ENCODE results near the gene AIF1L.
"Not testable (repeated sequence)": the region's sequence is repeated elsewhere in the genome, so short reads cannot be mapped to it uniquely, and the experiment has no call there.

Gene AIF1L

DNA sequence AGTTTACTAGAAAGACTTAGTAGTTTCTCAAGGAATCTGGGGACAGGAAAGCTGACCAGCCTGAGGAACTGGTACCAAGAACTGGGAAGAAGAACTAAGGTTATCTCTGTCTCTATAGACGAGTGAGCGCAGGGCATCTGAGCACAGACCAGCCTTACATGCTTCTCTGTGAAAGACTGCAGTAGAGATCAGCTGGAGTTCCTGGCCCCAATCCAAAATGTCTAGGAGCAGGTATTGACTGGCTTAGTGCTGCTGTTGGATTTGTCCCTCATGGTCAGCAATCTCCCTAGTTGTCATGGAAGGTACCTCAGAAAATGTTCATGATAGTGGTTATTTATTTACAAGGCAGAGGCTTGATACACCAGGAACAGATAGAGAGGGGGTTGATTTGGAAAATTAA lies 42.3 kb downstream of the AIF1L start:
- Histone ChIP-seq H3K4me3 (ENCODE audit: low read length) (no peak overlapping the region), H3K9me3 (ENCODE audit: control insufficient read depth, low read length) (no peaks in the 10 kb centered on the region), H3K36me3 (ENCODE audit: control insufficient read depth, insufficient read depth, low read length, severe bottlenecking) (peaks cover 96% of the 10 kb centered on the region), H3K4me1 (ENCODE audit: control insufficient read depth, insufficient read depth, low read length) (no peaks in the 10 kb centered on the region), H3K9ac (ENCODE audit: low read length) (no peak overlapping the region), H3K27me3 (replicated peaks; ENCODE audit: control insufficient read depth, insufficient read depth, low read length) (no peaks in the 10 kb centered on the region)
- no peak for DNase-seq (ENCODE audit: low read depth)

DNA sequence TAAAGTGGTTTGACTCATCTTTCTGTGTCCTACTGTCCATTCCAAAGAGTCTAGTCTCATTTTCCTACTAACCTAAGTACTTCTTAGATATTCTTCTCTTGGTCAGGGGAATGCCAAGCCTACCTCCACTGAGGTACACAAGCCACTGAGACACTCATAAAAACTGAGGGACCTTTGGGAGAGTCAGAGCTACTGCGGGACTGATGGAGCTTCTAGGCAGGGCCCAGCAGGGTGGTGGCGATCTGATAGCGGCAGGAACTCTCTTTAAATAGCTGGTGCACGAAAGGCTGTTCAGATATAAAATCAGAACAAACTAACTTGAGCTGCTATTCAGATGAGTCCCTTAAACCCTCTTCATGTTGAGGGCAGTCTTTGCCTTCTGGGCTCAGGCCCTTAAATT lies 43.8 kb downstream of the AIF1L start:
- H3K4me3 ChIP-seq (ENCODE audit: low read length), result no peak overlapping the region
- peaks cover 96% of the 10 kb centered on the region for H3K36me3 ChIP-seq (ENCODE audit: control insufficient read depth, insufficient read depth, low read length, severe bottlenecking)
- H3K4me1 ChIP-seq (ENCODE audit: control insufficient read depth, insufficient read depth, low read length), result no peaks in the 10 kb centered on the region
- H3K27me3 ChIP-seq (replicated peaks; ENCODE audit: control insufficient read depth, insufficient read depth, low read length), result no peaks in the 10 kb centered on the region
- H3K9ac ChIP-seq (ENCODE audit: low read length), result no peak overlapping the region
- H3K9me3 ChIP-seq (ENCODE audit: control insufficient read depth, low read length), result no peaks in the 10 kb centered on the region
- no peak for DNase-seq (ENCODE audit: low read depth)

DNA sequence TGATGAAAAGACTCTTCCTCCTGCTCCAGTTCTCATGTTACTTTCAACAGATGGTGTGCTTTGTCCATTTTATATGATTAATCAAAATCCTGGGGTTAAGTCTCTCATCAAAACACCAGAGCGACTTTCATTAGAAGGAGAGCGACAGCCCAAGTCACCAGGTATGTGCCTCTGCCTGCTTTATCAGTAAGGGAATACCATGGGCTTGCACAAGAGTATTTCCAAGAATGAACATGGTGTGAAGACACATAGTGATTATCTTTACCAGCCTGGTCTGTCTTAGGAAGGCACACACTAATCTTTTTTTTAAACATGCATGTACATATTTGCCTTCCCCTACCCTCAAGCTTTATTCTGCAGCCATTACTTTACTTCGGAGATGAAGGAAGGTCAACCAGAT lies 44.2 kb downstream of the AIF1L start:
- no peak for DNase-seq (ENCODE audit: low read depth)
- peaks cover 96% of the 10 kb centered on the region for H3K36me3 ChIP-seq (ENCODE audit: control insufficient read depth, insufficient read depth, low read length, severe bottlenecking)
- H3K4me3 ChIP-seq (ENCODE audit: low read length), result no peak overlapping the region
- H3K9me3 ChIP-seq (ENCODE audit: control insufficient read depth, low read length), result no peaks in the 10 kb centered on the region
- no peaks in the 10 kb centered on the region for H3K4me1 ChIP-seq (ENCODE audit: control insufficient read depth, insufficient read depth, low read length)
- no peak overlapping the region for H3K9ac ChIP-seq (ENCODE audit: low read length)
- H3K27me3 ChIP-seq (replicated peaks; ENCODE audit: control insufficient read depth, insufficient read depth, low read length), result no peaks in the 10 kb centered on the region

DNA sequence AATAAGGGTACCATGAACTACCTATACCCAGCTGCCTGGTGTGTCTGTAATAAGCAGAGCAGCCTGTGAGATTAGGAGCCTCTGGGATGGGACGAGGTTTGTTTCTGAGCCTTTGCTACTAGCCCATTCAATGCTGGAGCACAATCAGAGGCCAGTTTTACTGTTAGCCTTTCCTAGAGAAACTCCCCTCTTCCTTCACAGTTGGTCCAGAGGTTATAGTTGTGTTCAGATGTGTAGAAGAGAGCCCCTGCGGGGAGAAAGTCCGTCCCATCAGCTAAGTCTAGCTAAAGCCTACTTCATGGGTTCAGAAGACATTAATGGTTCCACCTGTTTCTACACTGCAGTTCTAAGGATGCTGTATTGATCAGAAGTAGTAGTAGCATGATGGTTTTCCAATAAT lies 45.8 kb downstream of the AIF1L start:
- peaks cover 96% of the 10 kb centered on the region for H3K36me3 ChIP-seq (ENCODE audit: control insufficient read depth, insufficient read depth, low read length, severe bottlenecking)
- no peak for DNase-seq (ENCODE audit: low read depth)

DNA sequence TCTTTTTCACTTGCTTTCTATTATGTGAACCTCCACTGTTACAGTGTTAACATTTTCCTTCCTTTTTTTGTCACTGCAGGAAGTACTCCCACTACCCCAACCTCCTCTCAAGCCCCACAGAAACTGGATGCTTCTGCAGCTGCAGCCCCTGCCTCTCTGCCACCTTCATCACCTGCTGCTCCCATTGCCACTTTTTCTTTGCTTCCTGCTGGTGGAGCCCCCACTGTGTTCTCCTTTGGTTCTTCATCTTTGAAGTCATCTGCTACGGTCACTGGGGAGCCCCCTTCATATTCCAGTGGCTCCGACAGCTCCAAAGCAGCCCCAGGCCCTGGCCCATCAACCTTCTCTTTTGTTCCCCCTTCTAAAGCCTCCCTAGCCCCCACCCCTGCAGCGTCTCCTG lies 47.9 kb downstream of the AIF1L start:
- no peaks in the 10 kb centered on the region for H3K4me1 ChIP-seq (ENCODE audit: control insufficient read depth, insufficient read depth, low read length)
- no peak for DNase-seq (ENCODE audit: low read depth)
- peaks cover 98% of the 10 kb centered on the region for H3K36me3 ChIP-seq (ENCODE audit: control insufficient read depth, insufficient read depth, low read length, severe bottlenecking)
- no peaks in the 10 kb centered on the region for H3K9me3 ChIP-seq (ENCODE audit: control insufficient read depth, low read length)
- no peak overlapping the region for H3K4me3 ChIP-seq (ENCODE audit: low read length)
- H3K9ac ChIP-seq (ENCODE audit: low read length), result no peak overlapping the region
- H3K27me3 ChIP-seq (replicated peaks; ENCODE audit: control insufficient read depth, insufficient read depth, low read length), result no peaks in the 10 kb centered on the region

More for the DNA sequence above, 45.8 kb downstream of the AIF1L start:
- no peaks in the 10 kb centered on the region for H3K9me3 ChIP-seq (ENCODE audit: control insufficient read depth, low read length)
- no peak overlapping the region for H3K4me3 ChIP-seq (ENCODE audit: low read length)
- H3K9ac ChIP-seq (ENCODE audit: low read length), result no peak overlapping the region
- H3K27me3 ChIP-seq (replicated peaks; ENCODE audit: control insufficient read depth, insufficient read depth, low read length), result no peaks in the 10 kb centered on the region
- no peaks in the 10 kb centered on the region for H3K4me1 ChIP-seq (ENCODE audit: control insufficient read depth, insufficient read depth, low read length)

DNA sequence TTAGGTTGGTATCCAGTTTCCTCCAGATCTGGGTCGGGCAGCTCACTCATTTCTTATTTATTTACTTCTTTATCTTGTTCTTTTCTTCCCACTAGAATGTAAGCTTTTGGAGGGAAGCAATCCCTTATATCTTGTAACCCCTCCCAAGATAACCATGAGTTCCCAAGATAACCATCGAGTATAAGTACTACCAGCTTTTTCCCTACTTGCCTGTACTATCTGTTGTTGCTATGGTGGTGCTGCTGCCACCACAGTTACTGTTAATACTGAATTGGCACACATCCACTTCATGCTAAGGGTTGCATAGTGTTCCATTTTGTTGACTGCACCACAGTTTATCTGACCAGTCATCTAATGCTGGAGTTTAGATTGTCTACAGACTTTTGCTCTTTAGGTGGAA lies 48.9 kb downstream of the AIF1L start:
- Histone ChIP-seq H3K9me3 (ENCODE audit: control insufficient read depth, low read length) (no peaks in the 10 kb centered on the region), H3K4me1 (ENCODE audit: control insufficient read depth, insufficient read depth, low read length) (no peaks in the 10 kb centered on the region), H3K4me3 (ENCODE audit: low read length) (no peak overlapping the region), H3K27me3 (replicated peaks; ENCODE audit: control insufficient read depth, insufficient read depth, low read length) (no peaks in the 10 kb centered on the region), H3K36me3 (ENCODE audit: control insufficient read depth, insufficient read depth, low read length, severe bottlenecking) (peaks cover 98% of the 10 kb centered on the region), H3K9ac (ENCODE audit: low read length) (no peak overlapping the region)
- DNase-seq (ENCODE audit: low read depth), result no peak

DNA sequence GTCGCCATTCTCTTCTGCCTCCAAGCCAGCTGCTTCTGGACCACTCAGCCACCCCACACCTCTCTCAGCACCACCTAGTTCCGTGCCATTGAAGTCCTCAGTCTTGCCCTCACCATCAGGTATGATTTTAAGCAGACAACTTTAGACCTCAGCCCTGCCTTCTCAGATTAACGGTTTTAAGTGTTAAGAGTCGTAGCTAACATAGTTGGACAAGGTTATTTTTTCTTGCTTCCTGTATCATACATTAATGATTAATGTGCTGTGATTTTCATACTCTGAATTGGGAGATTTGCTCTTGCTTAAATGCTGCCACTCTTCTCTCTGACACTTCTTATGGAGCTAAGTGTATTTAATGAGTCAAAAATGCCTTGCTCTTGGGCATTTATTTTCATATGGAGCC lies 49.9 kb downstream of the AIF1L start:
- Histone ChIP-seq H3K9me3 (ENCODE audit: control insufficient read depth, low read length) (no peaks in the 10 kb centered on the region), H3K9ac (ENCODE audit: low read length) (no peak overlapping the region), H3K4me3 (ENCODE audit: low read length) (no peak overlapping the region), H3K4me1 (ENCODE audit: control insufficient read depth, insufficient read depth, low read length) (no peaks in the 10 kb centered on the region), H3K36me3 (ENCODE audit: control insufficient read depth, insufficient read depth, low read length, severe bottlenecking) (peaks cover 98% of the 10 kb centered on the region), H3K27me3 (replicated peaks; ENCODE audit: control insufficient read depth, insufficient read depth, low read length) (no peaks in the 10 kb centered on the region)
- no peak for DNase-seq (ENCODE audit: low read depth)

DNA sequence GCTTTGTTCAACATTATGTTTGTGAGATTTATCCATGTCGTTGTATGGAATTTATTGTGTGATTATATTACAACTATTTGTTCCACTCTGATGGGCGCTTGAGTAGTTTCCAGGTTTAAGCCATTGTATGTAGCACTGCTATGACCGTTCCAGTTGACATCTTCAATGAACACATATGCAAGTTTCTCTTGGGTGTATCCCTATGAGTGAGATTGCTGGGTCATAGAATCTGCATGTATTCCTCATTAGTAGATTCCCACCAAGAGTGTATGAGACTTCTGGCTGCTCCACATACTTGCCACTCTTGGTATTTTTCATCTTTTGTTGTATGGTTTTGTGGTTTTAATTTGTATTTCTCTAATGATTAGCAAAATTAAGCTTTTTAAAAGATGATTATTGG lies 51.9 kb downstream of the AIF1L start:
- H3K4me3 ChIP-seq (ENCODE audit: low read length), result no peak overlapping the region
- H3K9me3 ChIP-seq (ENCODE audit: control insufficient read depth, low read length), result no peaks in the 10 kb centered on the region
- no peak for DNase-seq (ENCODE audit: low read depth)
- H3K4me1 ChIP-seq (ENCODE audit: control insufficient read depth, insufficient read depth, low read length), result no peaks in the 10 kb centered on the region
- H3K27me3 ChIP-seq (replicated peaks; ENCODE audit: control insufficient read depth, insufficient read depth, low read length), result no peaks in the 10 kb centered on the region
- no peak overlapping the region for H3K9ac ChIP-seq (ENCODE audit: low read length)
- H3K36me3 ChIP-seq (ENCODE audit: control insufficient read depth, insufficient read depth, low read length, severe bottlenecking), result peaks cover 98% of the 10 kb centered on the region

DNA sequence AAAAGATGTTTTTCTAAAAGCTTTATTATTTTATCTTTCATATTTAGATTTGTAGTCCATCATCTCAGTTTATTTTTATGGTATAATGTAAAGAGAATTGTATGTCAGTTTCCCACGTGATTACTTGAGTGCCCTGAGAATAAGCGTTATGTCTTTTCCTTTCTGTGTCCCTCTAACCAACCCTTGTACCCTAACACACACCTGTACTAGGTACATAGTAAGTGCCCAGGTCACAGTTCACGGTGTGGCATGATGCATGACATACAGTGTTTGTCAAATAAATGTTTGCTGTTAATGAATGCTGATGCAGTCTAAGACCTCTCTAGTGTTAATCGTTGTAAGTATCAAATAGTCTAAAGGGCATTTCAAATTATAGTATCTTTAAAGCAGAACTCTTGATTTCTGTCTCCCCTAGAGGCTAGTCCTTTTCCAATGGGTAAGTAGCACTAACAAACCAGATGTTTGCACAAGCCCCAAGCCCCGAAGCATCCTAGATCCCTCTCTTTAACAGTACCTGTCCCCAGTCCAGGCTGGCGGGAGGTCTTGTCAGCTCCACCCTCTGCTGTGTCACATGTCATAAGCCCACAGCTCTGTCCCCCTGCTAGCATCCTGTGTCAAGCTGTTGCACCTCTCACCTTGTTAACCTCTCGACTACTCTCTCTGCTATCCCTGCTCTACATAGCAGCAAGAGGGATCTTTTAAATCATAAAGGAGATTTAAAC lies 52.8 kb downstream of the AIF1L start:
- Histone ChIP-seq H3K4me1 (ENCODE audit: control insufficient read depth, insufficient read depth, low read length) (no peaks in the 10 kb centered on the region), H3K9ac (ENCODE audit: low read length) (no peak overlapping the region), H3K4me3 (ENCODE audit: low read length) (no peak overlapping the region), H3K27me3 (replicated peaks; ENCODE audit: control insufficient read depth, insufficient read depth, low read length) (no peaks in the 10 kb centered on the region), H3K9me3 (ENCODE audit: control insufficient read depth, low read length) (no peaks in the 10 kb centered on the region), H3K36me3 (ENCODE audit: control insufficient read depth, insufficient read depth, low read length, severe bottlenecking) (peaks cover 99% of the 10 kb centered on the region)
- DNase-seq (ENCODE audit: low read depth), result no peak

DNA sequence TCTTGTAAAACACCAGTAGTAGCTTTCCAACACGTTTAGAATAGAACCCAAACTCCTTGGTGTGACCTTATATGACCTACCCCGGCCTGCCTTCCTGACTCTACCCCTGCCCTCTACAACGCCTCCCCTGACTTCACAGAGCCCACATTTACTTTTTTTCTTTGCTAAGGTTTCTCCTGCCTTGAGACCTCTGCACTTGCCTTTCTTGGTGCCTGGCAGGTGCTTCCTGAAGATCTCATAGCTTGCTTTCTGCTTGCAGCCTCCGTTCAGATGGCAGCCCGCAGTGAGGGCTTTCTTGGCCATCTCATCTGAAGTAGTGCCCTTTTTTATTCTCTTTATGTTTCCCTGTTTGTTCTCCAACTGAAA lies 53.3 kb downstream of the AIF1L start:
- Histone ChIP-seq H3K4me3 (ENCODE audit: low read length) (no peak overlapping the region), H3K9ac (ENCODE audit: low read length) (no peak overlapping the region), H3K4me1 (ENCODE audit: control insufficient read depth, insufficient read depth, low read length) (no peaks in the 10 kb centered on the region), H3K36me3 (ENCODE audit: control insufficient read depth, insufficient read depth, low read length, severe bottlenecking) (peaks cover 99% of the 10 kb centered on the region), H3K9me3 (ENCODE audit: control insufficient read depth, low read length) (no peaks in the 10 kb centered on the region), H3K27me3 (replicated peaks; ENCODE audit: control insufficient read depth, insufficient read depth, low read length) (no peaks in the 10 kb centered on the region)
- DNase-seq (ENCODE audit: low read depth), result no peak

DNA sequence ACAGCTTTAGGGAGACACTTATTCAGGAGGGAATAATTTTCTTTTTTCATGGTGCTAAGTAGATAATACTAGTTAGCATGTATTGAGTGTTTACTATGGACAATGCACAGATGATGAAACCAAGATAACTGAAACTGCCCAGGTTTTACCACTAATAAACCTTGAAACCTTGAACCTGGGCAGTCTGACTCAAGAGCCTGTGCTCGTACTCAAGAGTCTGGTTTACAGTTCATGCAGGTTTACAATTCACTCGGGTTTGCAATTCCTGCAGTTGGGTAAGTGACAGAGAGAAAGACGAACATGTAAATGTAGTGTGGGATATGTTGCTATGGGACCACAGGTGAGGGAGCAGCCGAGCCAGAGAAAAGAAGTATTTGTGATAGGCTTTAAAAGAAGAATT lies 57.3 kb downstream of the AIF1L start:
- DNase-seq (ENCODE audit: low read depth), result no peak
- Histone ChIP-seq H3K4me1 (ENCODE audit: control insufficient read depth, insufficient read depth, low read length) (no peaks in the 10 kb centered on the region), H3K36me3 (ENCODE audit: control insufficient read depth, insufficient read depth, low read length, severe bottlenecking) (peaks cover 66% of the 10 kb centered on the region), H3K27me3 (replicated peaks; ENCODE audit: control insufficient read depth, insufficient read depth, low read length) (no peaks in the 10 kb centered on the region), H3K4me3 (ENCODE audit: low read length) (no peak overlapping the region), H3K9me3 (ENCODE audit: control insufficient read depth, low read length) (no peaks in the 10 kb centered on the region), H3K9ac (ENCODE audit: low read length) (no peak overlapping the region)

DNA sequence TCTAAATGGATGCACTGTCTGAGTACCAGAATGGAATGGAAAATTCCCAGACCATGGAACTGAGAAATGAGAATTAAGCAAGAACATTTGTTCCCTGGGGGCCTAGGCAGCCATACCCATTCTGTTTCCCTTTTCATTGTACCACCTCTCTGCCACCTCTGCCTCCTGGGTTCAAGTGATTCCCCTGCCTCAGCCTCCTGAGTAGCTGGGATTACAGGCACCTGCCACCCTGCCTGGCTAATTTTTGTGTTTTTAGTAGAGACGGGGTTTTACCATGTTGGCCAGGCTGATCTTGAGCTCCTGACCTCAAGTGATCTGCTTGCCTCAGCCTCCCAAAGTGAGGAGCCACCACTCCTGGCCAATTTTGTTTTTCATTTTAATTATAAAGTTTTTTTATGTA lies 62.3 kb downstream of the AIF1L start:
- not testable (repeated sequence) for H3K9ac ChIP-seq (ENCODE audit: low read length); DNase-seq (ENCODE audit: low read depth); H3K9me3 ChIP-seq (ENCODE audit: control insufficient read depth, low read length); H3K27me3 ChIP-seq (replicated peaks; ENCODE audit: control insufficient read depth, insufficient read depth, low read length); H3K4me1 ChIP-seq (ENCODE audit: control insufficient read depth, insufficient read depth, low read length); H3K4me3 ChIP-seq (ENCODE audit: low read length)
- H3K36me3 ChIP-seq (ENCODE audit: control insufficient read depth, insufficient read depth, low read length, severe bottlenecking), result peaks cover 62% of the 10 kb centered on the region

Measured in adipocyte (in vitro differentiated cells).